Left ventricle myocardium inferior (tissue), 1 donor: ENCODE results near the gene CDH12. TPM values are rescaled to one million over a fixed set of nuclear protein-coding genes. Genes with fewer than 3 reads are reported as not detected.

Experiments used
- DNase-seq: peaks from one replicate; pipeline ENCODE4 v3.0.0-alpha.2; 2020
- H3K27ac ChIP-seq: fragments of 200-600 bp; replicated peaks from 2 replicates; pipeline ENCODE4 v1.8.0; 2021
- H3K27me3 ChIP-seq: fragments of 200-600 bp; 2 replicates; pipeline ENCODE4 v1.8.0; 2021; ENCODE audit warnings: low read depth
- H3K36me3 ChIP-seq: fragments of 200-600 bp; 2 replicates; pipeline ENCODE4 v1.8.0; 2021
- H3K4me1 ChIP-seq: fragments of 200-600 bp; 2 replicates; pipeline ENCODE4 v1.8.0; 2021
- H3K4me3 ChIP-seq: fragments of 200-600 bp; 2 replicates; pipeline ENCODE4 v1.8.0; 2021; ENCODE audit warnings: mild to moderate bottlenecking, moderate library complexity
- H3K9me3 ChIP-seq: fragments of 200-600 bp; replicated peaks from 2 replicates; pipeline ENCODE4 v1.8.0; 2021
- intact Hi-C: fragments of 100-400 bp; cut with micrococcal nuclease; formaldehyde crosslinking; loops from one replicate; pipeline ENCODE4 v1.11.0; 2022
- total RNA-seq: library from RNA; stranded (reverse); fragmentation: NEBNext Ultra II Directional; extraction: Animal tissue kit (Norgen Biotek cat#: 25700); gene quantifications from one replicate; pipeline ENCODE4 v1.2.1, GENCODE V29; 2021
- TF ChIP-seq, protein P1 (sequence below): fragments of 200-600 bp; IDR thresholded peaks from 2 replicates; pipeline ENCODE4 v1.8.0; 2021; ENCODE audit warnings: antibody characterized with exemption, mild to moderate bottlenecking, borderline replicate concordance
- donor health status: DM: no; HTN: yes; CAD: no; lungs with severe emphysema.

Gene CDH12
- total RNA-seq, 1 donor from 2014 or later = not detected

GRCh38 chr5:22719842-22720241 lies 133.3 kb downstream of the CDH12 start:
- intact Hi-C loops = no loop called here
- H3K4me3 ChIP-seq = no peak overlapping the region
- no peak for DNase-seq
- TF ChIP-seq, protein P1, sequence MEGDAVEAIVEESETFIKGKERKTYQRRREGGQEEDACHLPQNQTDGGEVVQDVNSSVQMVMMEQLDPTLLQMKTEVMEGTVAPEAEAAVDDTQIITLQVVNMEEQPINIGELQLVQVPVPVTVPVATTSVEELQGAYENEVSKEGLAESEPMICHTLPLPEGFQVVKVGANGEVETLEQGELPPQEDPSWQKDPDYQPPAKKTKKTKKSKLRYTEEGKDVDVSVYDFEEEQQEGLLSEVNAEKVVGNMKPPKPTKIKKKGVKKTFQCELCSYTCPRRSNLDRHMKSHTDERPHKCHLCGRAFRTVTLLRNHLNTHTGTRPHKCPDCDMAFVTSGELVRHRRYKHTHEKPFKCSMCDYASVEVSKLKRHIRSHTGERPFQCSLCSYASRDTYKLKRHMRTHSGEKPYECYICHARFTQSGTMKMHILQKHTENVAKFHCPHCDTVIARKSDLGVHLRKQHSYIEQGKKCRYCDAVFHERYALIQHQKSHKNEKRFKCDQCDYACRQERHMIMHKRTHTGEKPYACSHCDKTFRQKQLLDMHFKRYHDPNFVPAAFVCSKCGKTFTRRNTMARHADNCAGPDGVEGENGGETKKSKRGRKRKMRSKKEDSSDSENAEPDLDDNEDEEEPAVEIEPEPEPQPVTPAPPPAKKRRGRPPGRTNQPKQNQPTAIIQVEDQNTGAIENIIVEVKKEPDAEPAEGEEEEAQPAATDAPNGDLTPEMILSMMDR = no peak
- no peaks in the 10 kb centered on the region for H3K4me1 ChIP-seq
- no peaks in the 10 kb centered on the region for H3K36me3 ChIP-seq
- peaks cover 52% of the 10 kb centered on the region for H3K9me3 ChIP-seq
- no peak overlapping the region for H3K27ac ChIP-seq
- H3K27me3 ChIP-seq = no peaks in the 10 kb centered on the region

DNA sequence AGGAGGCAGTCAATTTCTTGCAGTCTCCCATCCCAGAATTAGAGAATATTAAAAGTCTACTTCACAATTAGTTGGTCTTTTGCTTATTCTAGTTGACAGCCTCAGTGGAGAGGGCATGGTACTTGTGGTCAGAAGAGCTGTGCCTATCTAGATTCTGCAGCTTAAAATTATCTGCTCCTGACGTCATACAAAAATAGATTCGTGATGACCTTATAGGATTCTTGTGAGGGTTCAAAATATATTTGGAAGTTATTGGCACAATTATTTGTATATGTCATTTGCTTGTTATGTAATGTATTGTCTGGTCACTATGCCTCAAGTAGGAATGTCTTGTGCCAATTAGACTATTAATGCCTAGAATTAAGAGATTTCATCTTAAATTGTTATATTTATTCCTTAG lies 142.5 kb downstream of the CDH12 start:
- DNase-seq = no peak
- intact Hi-C loops = no loop called here
- TF ChIP-seq, protein P1 = no peak

DNA sequence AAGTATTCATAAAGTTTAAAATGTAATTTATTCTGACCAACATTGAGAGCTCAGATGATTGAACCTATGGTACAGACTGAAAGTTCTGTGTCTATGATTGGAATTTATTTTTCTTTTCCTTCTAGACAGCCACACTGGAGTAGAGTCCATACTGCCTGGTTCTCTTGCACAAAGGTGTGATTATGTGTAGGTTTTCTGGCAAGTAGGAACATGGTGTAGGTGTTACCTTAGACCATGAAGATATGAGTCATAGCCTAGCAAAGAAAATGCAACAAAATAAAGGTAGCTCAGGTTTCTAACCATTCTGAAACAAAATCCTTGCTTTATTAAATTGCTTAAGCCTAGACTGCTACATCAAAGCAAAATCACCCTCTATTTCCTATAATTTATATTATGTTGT lies 143.4 kb downstream of the CDH12 start:
- Histone ChIP-seq H3K4me1 (no peaks in the 10 kb centered on the region), H3K9me3 (no peaks in the 10 kb centered on the region), H3K4me3 (no peak overlapping the region), H3K27ac (no peak overlapping the region), H3K36me3 (no peaks in the 10 kb centered on the region), H3K27me3 (no peaks in the 10 kb centered on the region)
- TF ChIP-seq, protein P1 = no peak
- intact Hi-C loops = no loop called here
- no peak for DNase-seq

More for the DNA sequence above, 142.5 kb downstream of the CDH12 start:
- H3K27ac ChIP-seq = no peak overlapping the region
- H3K36me3 ChIP-seq = no peaks in the 10 kb centered on the region
- no peaks in the 10 kb centered on the region for H3K27me3 ChIP-seq
- H3K9me3 ChIP-seq = no peaks in the 10 kb centered on the region
- H3K4me1 ChIP-seq = no peaks in the 10 kb centered on the region
- no peak overlapping the region for H3K4me3 ChIP-seq

GRCh38 chr5:22708770-22709328 lies 144.3 kb downstream of the CDH12 start:
- H3K4me1 ChIP-seq = no peaks in the 10 kb centered on the region
- no peaks in the 10 kb centered on the region for H3K27me3 ChIP-seq
- H3K9me3 ChIP-seq = no peaks in the 10 kb centered on the region
- DNase-seq = no peak
- intact Hi-C loops = no loop called here
- TF ChIP-seq, protein P1 = no peak
- no peak overlapping the region for H3K27ac ChIP-seq
- no peaks in the 10 kb centered on the region for H3K36me3 ChIP-seq
- H3K4me3 ChIP-seq = no peak overlapping the region

DNA sequence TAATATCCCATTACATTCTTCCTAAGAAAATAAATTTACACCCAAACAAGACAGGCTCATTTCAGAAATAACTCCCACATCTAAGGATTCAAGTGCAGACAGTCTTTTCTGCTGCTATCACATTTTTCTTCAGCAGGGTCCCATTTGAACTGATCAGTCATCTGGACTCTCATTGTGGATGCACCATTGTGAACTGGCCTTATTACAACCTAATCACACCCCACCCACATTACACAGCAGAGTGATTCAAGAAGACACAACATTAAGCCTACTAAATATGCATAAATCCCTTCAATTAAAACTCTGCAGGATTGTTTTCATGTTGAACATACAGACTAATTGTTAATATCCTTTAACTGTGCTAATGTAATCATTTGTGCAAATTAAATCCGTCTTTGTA lies 146.2 kb downstream of the CDH12 start:
- Histone ChIP-seq H3K36me3 (no peaks in the 10 kb centered on the region), H3K9me3 (no peaks in the 10 kb centered on the region), H3K27me3 (no peaks in the 10 kb centered on the region), H3K4me1 (no peaks in the 10 kb centered on the region), H3K4me3 (no peak overlapping the region), H3K27ac (no peak overlapping the region)
- TF ChIP-seq, protein P1 = no peak
- intact Hi-C loops = no loop called here
- DNase-seq = no peak
